Neutrophil (primary cell): Measurements from ENCODE around the gene KICS2.

Source experiments
- H3K27ac ChIP-seq: fragments of 200-600 bp; sonication (generic); 2 replicates; pipeline ENCODE4 v1.5.1; 2016; ENCODE audit warnings: mild to moderate bottlenecking, moderate library complexity
- H3K27me3 ChIP-seq: fragments of 200-600 bp; sonication (generic); 2 replicates; pipeline ENCODE4 v1.6.0; 2016; ENCODE audit warnings: mild to moderate bottlenecking
- H3K36me3 ChIP-seq: fragments of 200-600 bp; sonication (generic); 2 replicates; pipeline ENCODE4 v1.5.1; 2017
- H3K4me1 ChIP-seq, 2 experiments: fragments of 200-600 bp in 1 of 2; sonication (generic) in 1 of 2; 1 replicate in 1 of 2; 2 replicates in 1 of 2; pipeline versions ENCODE4 v1.5.1 to v1.6.1; 2013 to 2016; ENCODE audit warnings: low read depth in 1 of 2, low read length in 1 of 2, mild to moderate bottlenecking in 1 of 2, moderate library complexity in 1 of 2; ENCODE audit not compliant: control insufficient read depth in 1 of 2, insufficient read depth in 1 of 2
- H3K4me3 ChIP-seq, 2 experiments: fragments of 200-600 bp in 1 of 2; sonication (generic) in 1 of 2; 1 replicate in 1 of 2; 2 replicates in 1 of 2; pipeline ENCODE4 v1.5.1; 2013 to 2016; ENCODE audit warnings: low read depth in 1 of 2, low read length in 1 of 2, mild to moderate bottlenecking in 1 of 2, moderate library complexity in 1 of 2
- H3K9me3 ChIP-seq: fragments of 200-600 bp; sonication (generic); 2 replicates; pipeline ENCODE4 v1.5.1; 2016
- TF ChIP-seq, protein P1 (sequence below): fragments of 200-600 bp; sonication (generic); IDR thresholded peaks from 2 replicates; pipeline ENCODE4 v1.5.1; 2016; ENCODE audit warnings: antibody characterized with exemption

The KICS2 gene

DNA sequence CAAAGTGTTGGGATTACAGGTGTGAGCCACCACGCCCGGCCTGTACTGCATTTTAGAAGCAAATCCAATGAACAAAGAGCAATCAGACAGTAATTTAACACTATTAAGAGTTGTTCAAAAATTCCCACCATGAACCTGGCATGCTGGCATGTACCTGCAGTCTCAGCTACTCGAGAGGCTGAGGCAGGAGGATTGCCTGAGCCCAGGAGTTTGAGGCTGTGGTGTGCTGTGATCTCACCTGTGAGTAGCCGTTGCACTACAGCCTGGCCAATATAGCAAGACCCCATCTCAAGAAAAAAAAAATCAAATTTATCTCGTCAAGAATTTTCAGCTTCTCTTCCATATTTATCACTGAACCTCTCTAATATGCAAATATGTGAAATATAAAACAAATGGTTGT lies 39.7 kb upstream of the KICS2 start:
- no peak overlapping the region for H3K4me3 ChIP-seq
- H3K9me3 ChIP-seq, result no peaks in the 10 kb centered on the region
- TF ChIP-seq, protein P1, sequence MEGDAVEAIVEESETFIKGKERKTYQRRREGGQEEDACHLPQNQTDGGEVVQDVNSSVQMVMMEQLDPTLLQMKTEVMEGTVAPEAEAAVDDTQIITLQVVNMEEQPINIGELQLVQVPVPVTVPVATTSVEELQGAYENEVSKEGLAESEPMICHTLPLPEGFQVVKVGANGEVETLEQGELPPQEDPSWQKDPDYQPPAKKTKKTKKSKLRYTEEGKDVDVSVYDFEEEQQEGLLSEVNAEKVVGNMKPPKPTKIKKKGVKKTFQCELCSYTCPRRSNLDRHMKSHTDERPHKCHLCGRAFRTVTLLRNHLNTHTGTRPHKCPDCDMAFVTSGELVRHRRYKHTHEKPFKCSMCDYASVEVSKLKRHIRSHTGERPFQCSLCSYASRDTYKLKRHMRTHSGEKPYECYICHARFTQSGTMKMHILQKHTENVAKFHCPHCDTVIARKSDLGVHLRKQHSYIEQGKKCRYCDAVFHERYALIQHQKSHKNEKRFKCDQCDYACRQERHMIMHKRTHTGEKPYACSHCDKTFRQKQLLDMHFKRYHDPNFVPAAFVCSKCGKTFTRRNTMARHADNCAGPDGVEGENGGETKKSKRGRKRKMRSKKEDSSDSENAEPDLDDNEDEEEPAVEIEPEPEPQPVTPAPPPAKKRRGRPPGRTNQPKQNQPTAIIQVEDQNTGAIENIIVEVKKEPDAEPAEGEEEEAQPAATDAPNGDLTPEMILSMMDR, result no peak
- H3K36me3 ChIP-seq, result no peaks in the 10 kb centered on the region
- H3K27me3 ChIP-seq, result no peaks in the 10 kb centered on the region
- no peak overlapping the region for H3K27ac ChIP-seq
- H3K4me1 ChIP-seq, result no peaks in the 10 kb centered on the region

DNA sequence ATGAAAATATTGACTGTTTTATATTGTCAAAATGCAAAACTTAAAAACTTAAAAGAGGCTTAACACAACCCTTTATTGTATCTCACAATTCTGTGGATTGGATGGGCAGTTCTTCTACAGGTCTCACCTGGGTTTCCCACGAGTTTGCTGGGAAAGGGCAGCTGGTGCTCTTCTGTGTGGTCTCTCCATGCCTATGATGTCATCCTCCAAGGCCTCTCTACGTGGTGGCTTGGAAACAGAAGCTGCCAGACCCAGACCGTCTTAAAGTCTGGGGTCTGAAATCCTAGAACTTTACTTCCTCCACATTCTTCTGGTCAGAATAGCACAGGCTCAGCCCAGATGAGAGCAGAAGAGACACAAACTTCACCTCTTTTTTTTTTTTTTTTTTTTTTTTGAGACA lies 36.5 kb upstream of the KICS2 start:
- TF ChIP-seq, protein P1, result no peak
- no peaks in the 10 kb centered on the region for H3K9me3 ChIP-seq
- H3K27me3 ChIP-seq, result no peaks in the 10 kb centered on the region
- no peak overlapping the region for H3K27ac ChIP-seq
- no peak overlapping the region for H3K4me3 ChIP-seq
- no peaks in the 10 kb centered on the region for H3K4me1 ChIP-seq
- no peaks in the 10 kb centered on the region for H3K36me3 ChIP-seq

DNA sequence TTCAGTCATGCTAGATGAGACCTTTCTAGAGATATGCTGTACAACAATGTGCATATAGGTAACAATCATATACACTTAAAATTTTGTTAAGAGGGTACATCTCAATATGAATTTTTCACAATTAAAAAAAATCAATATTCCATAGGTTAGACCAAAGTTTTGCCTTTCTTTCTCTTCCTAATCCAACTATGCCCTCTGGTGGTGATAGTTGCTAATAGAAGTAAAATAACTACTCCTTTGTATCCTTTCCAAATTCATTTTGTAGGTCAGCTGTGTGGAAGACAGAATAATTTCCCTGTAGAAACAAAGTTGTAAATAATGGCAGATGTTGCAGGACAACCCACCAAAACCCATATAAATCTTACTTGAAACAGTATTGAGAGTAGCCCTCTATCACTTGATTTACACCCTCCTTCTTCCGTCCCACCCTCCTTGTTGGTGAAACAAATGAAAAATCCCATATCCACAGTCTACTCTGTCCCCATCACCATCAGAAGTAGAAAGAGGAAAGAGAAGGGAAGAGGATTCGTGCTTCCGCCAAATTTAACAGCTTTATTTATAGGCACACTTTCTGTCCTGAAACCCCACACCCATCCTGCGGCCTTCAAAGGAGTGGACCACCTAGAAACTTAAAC lies 34.2 kb upstream of the KICS2 start:
- TF ChIP-seq, protein P1, result no peak
- Histone ChIP-seq H3K27me3 (no peaks in the 10 kb centered on the region), H3K4me3 (no peak overlapping the region), H3K9me3 (no peaks in the 10 kb centered on the region), H3K36me3 (no peaks in the 10 kb centered on the region), H3K27ac (no peak overlapping the region), H3K4me1 (peaks cover 8 to 14% of the 10 kb centered on the region in 2 experiments)

DNA sequence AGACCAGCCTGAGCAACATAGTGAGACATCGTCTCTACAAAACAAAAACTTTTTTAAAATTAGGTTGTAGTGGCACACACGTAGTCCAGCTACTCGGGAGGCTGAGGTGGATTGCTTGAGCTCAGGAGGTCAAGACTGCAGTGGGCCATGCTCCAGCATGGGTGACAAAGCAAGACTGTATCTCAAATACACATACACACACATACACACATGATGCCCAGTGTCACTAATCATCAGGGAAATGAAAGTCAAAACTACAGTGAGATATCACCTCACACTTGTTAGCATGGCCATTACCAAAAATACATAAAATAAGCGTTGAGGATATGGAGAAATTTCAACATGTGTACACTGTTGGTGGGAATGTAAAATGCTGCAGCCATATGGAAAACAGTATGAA lies 33.2 kb upstream of the KICS2 start:
- H3K9me3 ChIP-seq, result no peaks in the 10 kb centered on the region
- no peaks in the 10 kb centered on the region for H3K36me3 ChIP-seq
- no peak overlapping the region for H3K27ac ChIP-seq
- no peaks in the 10 kb centered on the region for H3K27me3 ChIP-seq
- peaks cover 8 to 14% of the 10 kb centered on the region in 2 experiments for H3K4me1 ChIP-seq
- H3K4me3 ChIP-seq, result no peak overlapping the region
- TF ChIP-seq, protein P1, result no peak

DNA sequence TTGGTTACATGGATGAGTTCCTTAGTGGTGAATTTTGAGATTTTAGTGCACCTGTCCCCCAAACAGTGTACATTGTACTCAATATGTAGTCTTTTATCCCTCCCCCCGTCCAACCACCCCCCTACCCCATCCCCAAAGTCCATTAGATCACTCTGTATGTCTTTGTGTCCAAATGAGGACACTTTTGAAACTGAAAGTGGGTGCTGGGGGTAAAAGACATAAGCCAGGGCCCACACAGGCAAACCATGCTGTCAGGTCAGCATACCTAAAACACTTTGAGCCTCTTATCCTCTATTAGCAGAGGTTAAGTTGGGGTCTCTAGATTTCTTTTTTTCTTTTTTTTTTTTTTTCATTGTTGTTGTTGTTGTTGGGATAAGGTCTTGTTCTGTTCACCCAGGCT lies 31.3 kb upstream of the KICS2 start:
- no peak overlapping the region for H3K4me3 ChIP-seq
- TF ChIP-seq, protein P1, result no peak
- H3K27ac ChIP-seq, result no peak overlapping the region
- H3K27me3 ChIP-seq, result no peaks in the 10 kb centered on the region
- H3K36me3 ChIP-seq, result no peaks in the 10 kb centered on the region
- peaks cover 8 to 14% of the 10 kb centered on the region in 2 experiments for H3K4me1 ChIP-seq
- no peaks in the 10 kb centered on the region for H3K9me3 ChIP-seq

DNA sequence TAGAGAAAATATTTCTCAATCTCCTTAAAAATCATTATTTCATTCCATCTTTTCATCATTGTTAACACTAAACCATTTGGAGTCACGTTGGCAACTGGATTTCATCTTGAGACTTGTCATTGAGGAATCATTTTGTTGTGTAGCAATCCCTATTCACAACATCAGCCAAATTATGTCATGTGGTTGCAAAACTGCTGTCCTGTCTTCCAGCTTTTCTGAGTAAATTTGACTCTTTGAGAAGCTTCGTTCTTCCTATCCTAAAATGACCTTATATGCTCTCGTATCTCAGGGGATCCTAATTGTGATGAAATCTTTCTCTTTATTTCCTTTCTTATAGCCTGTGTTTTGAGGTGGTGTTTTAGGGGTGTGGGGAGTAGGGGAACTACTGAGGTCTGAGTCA lies 30.6 kb upstream of the KICS2 start:
- peaks cover 8 to 14% of the 10 kb centered on the region in 2 experiments for H3K4me1 ChIP-seq
- H3K9me3 ChIP-seq, result no peaks in the 10 kb centered on the region
- H3K4me3 ChIP-seq, result no peak overlapping the region
- TF ChIP-seq, protein P1, result no peak
- H3K27me3 ChIP-seq, result no peaks in the 10 kb centered on the region
- H3K36me3 ChIP-seq, result no peaks in the 10 kb centered on the region
- no peak overlapping the region for H3K27ac ChIP-seq
